Tibial nerve (tissue), 4 donors: ENCODE data around the gene C22orf39.

Experiments
- EP300 ChIP-seq, 2 donors: sonication (generic); formaldehyde crosslinking; IDR thresholded peaks; one replicate each; pipeline ENCODE4 v1.6.1; 2017; ENCODE audit warnings: antibody characterized with exemption in 2 of 2, mild to moderate bottlenecking in 1 of 2
- POLR2A ChIP-seq, 2 donors: fragments of 450-650 bp; IDR thresholded peaks; one replicate each; pipeline ENCODE4 v1.6.1; 2017; ENCODE audit warnings: antibody characterized with exemption in 2 of 2, mild to moderate bottlenecking in 2 of 2, moderate library complexity in 2 of 2
- TF ChIP-seq, protein P1 (sequence below), 5 experiments: fragments of 200-600 bp in 3 of 5; fragments of 450-650 bp in 2 of 5; sonication (generic) in 3 of 5; IDR thresholded peaks; one replicate each; pipeline ENCODE4 v1.5.1; 2016 to 2019; ENCODE audit warnings: antibody characterized with exemption in 5 of 5, mild to moderate bottlenecking in 3 of 5, moderate library complexity in 2 of 5

DNA sequence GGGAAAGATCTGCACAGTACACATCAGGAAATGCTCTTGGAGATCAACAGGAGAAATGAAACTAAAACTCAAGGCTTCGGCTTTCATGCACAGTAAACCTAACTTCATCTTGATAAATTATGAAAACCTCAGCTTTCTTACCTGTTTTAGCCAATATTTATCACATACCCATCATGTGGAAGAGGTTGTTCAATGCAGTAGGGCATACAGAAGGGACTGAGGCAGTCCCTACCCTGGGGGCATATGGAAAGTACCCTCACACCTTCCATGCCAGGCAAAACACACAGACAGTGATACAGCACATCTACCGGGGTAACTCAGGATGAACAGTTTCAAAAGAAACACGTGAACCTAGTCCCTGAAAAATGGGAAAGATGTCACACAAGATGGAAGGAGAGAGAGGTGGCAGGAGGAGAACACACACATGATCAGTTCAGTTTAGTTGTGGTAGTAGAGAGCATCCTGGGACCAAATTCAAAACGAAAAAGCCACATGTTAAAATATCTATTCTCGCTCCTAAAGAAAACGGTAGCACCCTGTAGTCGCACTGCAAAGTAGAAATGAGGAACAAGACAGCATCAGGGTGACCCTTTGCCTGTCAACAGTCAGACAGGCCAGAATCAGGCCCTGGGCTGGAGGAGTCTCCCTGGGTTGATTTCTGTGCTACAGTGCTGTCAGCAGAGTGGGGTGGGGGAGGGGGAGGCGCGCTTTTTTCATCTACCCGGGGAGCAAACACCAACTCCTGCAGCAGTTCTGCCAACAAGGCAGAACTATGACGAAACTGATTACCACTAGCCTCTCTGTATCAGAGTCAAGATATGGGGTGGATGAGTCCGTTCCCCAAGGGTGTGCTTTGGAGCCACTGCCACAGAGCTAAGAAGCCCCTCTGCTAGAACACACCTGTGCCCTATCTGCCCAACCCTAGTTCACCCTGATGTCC, 17.3 kb downstream of the C22orf39 start:
- TF ChIP-seq EP300 (IDR thresholded peaks at IDR 0.05) (no peak), POLR2A (IDR thresholded peaks at IDR 0.05) (no peak)
- TF ChIP-seq, protein P1, sequence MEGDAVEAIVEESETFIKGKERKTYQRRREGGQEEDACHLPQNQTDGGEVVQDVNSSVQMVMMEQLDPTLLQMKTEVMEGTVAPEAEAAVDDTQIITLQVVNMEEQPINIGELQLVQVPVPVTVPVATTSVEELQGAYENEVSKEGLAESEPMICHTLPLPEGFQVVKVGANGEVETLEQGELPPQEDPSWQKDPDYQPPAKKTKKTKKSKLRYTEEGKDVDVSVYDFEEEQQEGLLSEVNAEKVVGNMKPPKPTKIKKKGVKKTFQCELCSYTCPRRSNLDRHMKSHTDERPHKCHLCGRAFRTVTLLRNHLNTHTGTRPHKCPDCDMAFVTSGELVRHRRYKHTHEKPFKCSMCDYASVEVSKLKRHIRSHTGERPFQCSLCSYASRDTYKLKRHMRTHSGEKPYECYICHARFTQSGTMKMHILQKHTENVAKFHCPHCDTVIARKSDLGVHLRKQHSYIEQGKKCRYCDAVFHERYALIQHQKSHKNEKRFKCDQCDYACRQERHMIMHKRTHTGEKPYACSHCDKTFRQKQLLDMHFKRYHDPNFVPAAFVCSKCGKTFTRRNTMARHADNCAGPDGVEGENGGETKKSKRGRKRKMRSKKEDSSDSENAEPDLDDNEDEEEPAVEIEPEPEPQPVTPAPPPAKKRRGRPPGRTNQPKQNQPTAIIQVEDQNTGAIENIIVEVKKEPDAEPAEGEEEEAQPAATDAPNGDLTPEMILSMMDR (IDR thresholded peaks at IDR 0.05) = no peak
